HepG2 (cell line): Measurements from ENCODE around the gene TM6SF1. TPM values are rescaled to one million over a fixed set of nuclear protein-coding genes. Genes with fewer than 3 reads are reported as not detected.

Experiments
- ATAC-seq: fragments of 200-7000 bp; cut with Tn5 transposase; 3 replicates; pipeline ENCODE4 v1.9.1; 2020; ENCODE audit warnings: mild to moderate bottlenecking, moderate library complexity
- BruUV-seq: library from RNA; stranded (reverse); fragments of 400-500 nt; replicated peaks from 2 replicates; lab custom pipeline; 2021; lab: Mats Ljungman, UMichigan
- CTCF ChIA-PET: fragments of 300-600 bp; formaldehyde crosslinking; extraction: SDS; loops from one replicate; lab custom pipeline; 2021; ENCODE audit warnings: low total read pairs, inconsistent platforms, low intra/inter-chr PET ratio; lab: Yijun Ruan, JAX
- POLR2A ChIA-PET: fragments of 350-600 bp; sonication (Branson Sonifier 250); formaldehyde crosslinking; loops from one replicate; lab custom pipeline; 2020; ENCODE audit warnings: antibody characterized with exemption, inconsistent platforms; lab: Yijun Ruan, JAX
- DNase-seq: peaks from one replicate; pipeline ENCODE4 v3.0.0-alpha.2; 2015; ENCODE audit warnings: low spot score
- FAIRE-seq: peaks from 3 replicates; lab custom pipeline; 2011; peaks lifted over from hg19 to GRCh38; lab: Jason Lieb, UNC
- H2AFZ ChIP-seq: one replicate; pipeline ENCODE4 v1.6.1; 2011; ENCODE audit warnings: low read length, inconsistent platforms
- H3K27ac ChIP-seq: fragments of 300-600 bp; 3 replicates; pipeline ENCODE4 v1.8.0; 2011; ENCODE audit warnings: mixed run types, mild to moderate bottlenecking, mixed read lengths, low read length, inconsistent platforms; ENCODE audit not compliant: insufficient read depth; ENCODE audit errors: extremely low read length
- H3K27me3 ChIP-seq, 2 experiments: fragments of 200-600 bp in 1 of 2; 2 replicates in 1 of 2; 3 replicates in 1 of 2; pipeline versions ENCODE4 v1.6.0 to v1.8.0; 2011; ENCODE audit warnings: low read length in 2 of 2, mild to moderate bottlenecking in 2 of 2, moderate library complexity in 2 of 2, inconsistent platforms in 1 of 2; ENCODE audit not compliant: insufficient read depth in 2 of 2, control insufficient read depth in 1 of 2
- H3K36me3 ChIP-seq, 2 experiments: fragments of 200-600 bp in 1 of 2; replicated peaks in 1 of 2; 2 replicates in 1 of 2; 3 replicates in 1 of 2; pipeline versions ENCODE4 v1.5.1 to v1.8.0; 2011; ENCODE audit warnings: low read length in 2 of 2, inconsistent platforms in 1 of 2; ENCODE audit not compliant: insufficient read depth in 2 of 2, control insufficient read depth in 1 of 2
- H3K4me1 ChIP-seq: 2 replicates; pipeline ENCODE4 v1.5.1; 2012; ENCODE audit warnings: low read length, inconsistent platforms; ENCODE audit not compliant: insufficient read depth
- H3K4me2 ChIP-seq: 2 replicates; pipeline ENCODE4 v1.6.0; 2011; ENCODE audit warnings: low read depth, low read length, inconsistent platforms
- H3K4me3 ChIP-seq, 3 experiments: fragments of 200-600 bp in 1 of 3; sonication (generic), shearing (Covaris generic) in 1 of 3; replicated peaks in 1 of 3; 2 replicates each; pipeline ENCODE4 v1.5.1; 2011 to 2016; ENCODE audit warnings: low read length in 3 of 3, inconsistent platforms in 2 of 3, low read depth in 2 of 3, mild to moderate bottlenecking in 2 of 3, control low read depth in 1 of 3, mixed read lengths in 1 of 3; ENCODE audit not compliant: insufficient read depth in 1 of 3
- H3K79me2 ChIP-seq: one replicate; pipeline ENCODE4 v1.6.1; 2011; ENCODE audit warnings: low read length, inconsistent platforms; ENCODE audit not compliant: insufficient read depth
- H3K9ac ChIP-seq: 2 replicates; pipeline ENCODE4 v1.6.0; 2011; ENCODE audit warnings: mild to moderate bottlenecking, low read depth, low read length, inconsistent platforms; ENCODE audit not compliant: insufficient read depth
- H3K9me3 ChIP-seq: 2 replicates; pipeline ENCODE4 v1.5.1; 2012; ENCODE audit warnings: mild to moderate bottlenecking, low read length
- H4K20me1 ChIP-seq: 2 replicates; pipeline ENCODE4 v1.6.0; 2011; ENCODE audit warnings: inconsistent platforms, mild to moderate bottlenecking, low read length, moderate library complexity; ENCODE audit not compliant: insufficient read depth
- DPF2 ChIP-seq: sonication (generic); formaldehyde crosslinking; IDR thresholded peaks from 2 replicates; pipeline ENCODE4 v1.4.0; 2020; ENCODE audit warnings: mild to moderate bottlenecking, low read depth, missing genetic modification reagents, borderline replicate concordance
- HNRNPH1 ChIP-seq: fragments of 200-400 bp; formaldehyde crosslinking; optimal IDR thresholded peaks from 2 replicates; pipeline ENCODE3; 2017; ENCODE audit warnings: mild to moderate bottlenecking, low read depth, low read length
- HOXA7 ChIP-seq: sonication (generic); formaldehyde crosslinking; IDR thresholded peaks from 2 replicates; pipeline ENCODE4 v1.8.1; 2022; ENCODE audit warnings: mild to moderate bottlenecking, missing genetic modification reagents, moderate library complexity
- KLF16 ChIP-seq, 2 experiments: sonication (generic) in 1 of 2; formaldehyde crosslinking in 1 of 2; IDR thresholded peaks; 2 replicates each; pipeline versions ENCODE4 v1.6.1 to v1.8.0; 2016 to 2023; ENCODE audit warnings: missing genetic modification reagents in 2 of 2, missing compliant biosample characterization in 1 of 2
- NAIF1 ChIP-seq: sonication (generic); formaldehyde crosslinking; IDR thresholded peaks from 2 replicates; pipeline ENCODE4 v1.5.0; 2020; ENCODE audit warnings: mild to moderate bottlenecking, missing genetic modification reagents, borderline replicate concordance
- NCOA2 ChIP-seq: sonication (generic); formaldehyde crosslinking; IDR thresholded peaks from 2 replicates; pipeline ENCODE4 v1.8.0; 2022; ENCODE audit warnings: inconsistent platforms
- PRMT3 ChIP-seq: sonication (generic); formaldehyde crosslinking; IDR thresholded peaks from 2 replicates; pipeline ENCODE4 v1.8.1; 2022; ENCODE audit warnings: low read depth, mild to moderate bottlenecking, moderate library complexity, missing genetic modification reagents, borderline replicate concordance
- RAD51 ChIP-seq: fragments of 450-650 bp; IDR thresholded peaks from 2 replicates; pipeline ENCODE4 v1.6.1; 2016; ENCODE audit warnings: borderline replicate concordance
- SCMH1 ChIP-seq: sonication (generic); formaldehyde crosslinking; IDR thresholded peaks from 2 replicates; pipeline ENCODE4 v1.9.0; 2021; ENCODE audit warnings: missing genetic modification reagents, mild to moderate bottlenecking, borderline replicate concordance
- SRF ChIP-seq: IDR thresholded peaks from 2 replicates; pipeline ENCODE4 v1.6.1; 2011; ENCODE audit warnings: mild to moderate bottlenecking, low read depth, low read length, moderate library complexity
- TCF7 ChIP-seq: sonication (generic); IDR thresholded peaks from 2 replicates; pipeline ENCODE4 v1.6.1; 2016; ENCODE audit warnings: antibody characterized with exemption, low read depth
- ZNF274 ChIP-seq: sonication (generic); formaldehyde crosslinking; IDR thresholded peaks from 2 replicates; pipeline ENCODE4 v1.5.1; 2020; ENCODE audit warnings: mild to moderate bottlenecking, missing genetic modification reagents
- ZNF567 ChIP-seq: sonication (generic); formaldehyde crosslinking; IDR thresholded peaks from 2 replicates; pipeline ENCODE4 v1.8.1; 2023; ENCODE audit warnings: mild to moderate bottlenecking, missing genetic modification reagents, borderline replicate concordance
- ZSCAN21 ChIP-seq: sonication (generic); formaldehyde crosslinking; IDR thresholded peaks from 2 replicates; pipeline ENCODE4 v1.8.0; 2022; ENCODE audit warnings: mild to moderate bottlenecking, missing genetic modification reagents, moderate library complexity, borderline replicate concordance
- WGBS: methylation state at CpG from one replicate; pipeline ENCODE4 v1.1.6; 2017; ENCODE audit warnings: low lambda C conversion rate; 5-methylcytosine and 5-hydroxymethylcytosine counted together
- in situ Hi-C: cut with HindIII; loops from 2 replicates; pipeline ENCODE4 v1.10.0; 2017; ENCODE audit warnings: low pct_unique_long_range_greater_than_20kb; ENCODE audit not compliant: extremely low pct_ligation_motif_present
- intact Hi-C: fragments of 100-400 bp; cut with micrococcal nuclease; formaldehyde crosslinking; loops from one replicate; pipeline ENCODE4 v1.10.0; 2022; ENCODE audit not compliant: unreplicated experiment
- polyA plus RNA-seq, 8 experiments: library from polyadenylated mRNA; depleted of rRNA in 3 of 8; stranded (reverse) in 7 of 8; unstranded in 1 of 8; fragments of >200 nt; fragmentation: Illumina TruSeq in 4 of 8; extraction: Trizol in 4 of 8; gene quantifications; 2 replicates each; pipeline versions ENCODE4 v1.2.1 to v1.2.3, GENCODE V29; 2011 to 2016; ENCODE audit warnings: low read depth in 4 of 8, missing spikeins in 1 of 8, mixed read lengths in 1 of 8; ENCODE audit not compliant: insufficient read depth in 1 of 8
- total RNA-seq, 5 experiments: library from RNA; depleted of rRNA; stranded (reverse); fragments of >200 nt; fragmentation: Illumina TruSeq; extraction: Trizol; gene quantifications; 2 replicates each; pipeline ENCODE4 v1.2.3, GENCODE V29; 2016; ENCODE audit warnings: low read depth in 1 of 5
- TF ChIP-seq, protein P1 (sequence below): IDR thresholded peaks from 2 replicates; pipeline ENCODE4 v1.6.1; 2016; ENCODE audit warnings: missing genetic modification reagents, missing compliant biosample characterization
- TF ChIP-seq, protein P2 (sequence below): sonication (generic); formaldehyde crosslinking; IDR thresholded peaks from 2 replicates; pipeline ENCODE4 v1.5.1; 2020; ENCODE audit warnings: mild to moderate bottlenecking, missing genetic modification reagents, moderate library complexity

TM6SF1 gene
- total and polyA plus RNA-seq, 2 of the 13 experiments (the other 11 are each of a cell fraction or from before 2014, with no cell fraction given), result not detected

DNA sequence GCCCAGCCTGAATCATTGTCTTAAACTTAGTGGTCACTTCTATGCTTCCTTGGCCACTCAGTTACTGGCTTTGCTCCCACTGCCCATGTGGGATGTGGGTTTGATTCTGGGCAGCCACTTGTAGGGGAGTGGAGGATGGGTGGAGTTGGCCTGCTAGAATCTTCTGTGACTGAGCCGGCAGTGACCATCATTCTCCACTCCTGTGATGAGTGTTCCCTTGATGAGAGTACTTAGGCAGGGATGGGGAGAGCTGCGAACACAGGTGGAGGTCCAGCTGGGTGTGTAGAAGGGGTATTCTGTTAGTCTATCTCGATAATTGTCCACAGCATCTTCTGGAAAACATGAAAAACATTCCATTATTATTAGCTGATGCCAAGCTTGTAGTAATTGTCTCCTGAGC, 8.0 kb downstream of the TM6SF1 start:
- WGBS, result 0% methylated on average over 3 of the region's 3 CpGs

DNA sequence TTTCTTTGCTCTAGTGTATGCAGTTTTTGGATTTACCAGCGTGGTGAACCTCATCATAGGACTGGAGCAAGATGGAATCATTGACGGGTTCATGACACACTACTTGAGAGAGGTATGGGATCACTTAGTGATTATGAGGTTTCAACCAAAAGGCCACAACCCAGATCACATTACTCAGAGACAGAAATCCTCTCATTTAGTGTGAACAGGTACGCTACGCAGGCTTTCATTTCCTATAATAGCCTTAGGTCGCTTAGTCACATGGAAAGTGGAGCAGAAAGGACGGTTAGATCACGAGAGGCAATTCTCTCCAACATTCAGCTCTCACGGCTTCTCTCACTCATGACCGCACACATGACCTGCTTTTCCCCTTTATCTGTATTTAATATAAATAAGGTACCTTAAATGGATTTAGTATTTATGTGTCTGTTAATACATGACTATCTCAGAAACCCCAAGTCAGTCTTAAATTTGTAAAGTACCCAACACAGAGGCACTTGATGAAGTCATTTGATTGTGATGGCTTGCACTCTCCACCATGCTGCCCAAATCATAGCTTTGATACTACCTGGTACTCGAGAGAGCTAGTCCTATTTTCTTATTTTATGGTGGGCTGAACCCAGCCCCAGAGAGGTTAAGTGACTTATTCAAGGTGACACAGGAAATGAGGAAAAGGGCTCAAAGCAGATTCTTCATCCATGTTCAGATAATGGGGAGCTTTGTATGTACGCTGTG, 8.6 kb downstream of the TM6SF1 start:
- Histone ChIP-seq H3K4me1 (no peaks in the 10 kb centered on the region), H3K4me3 (no peak overlapping the region), H3K9me3 (no peaks in the 10 kb centered on the region), H3K36me3 (no peaks in the 10 kb centered on the region), H2AFZ (no peak overlapping the region), H3K27ac (no peak overlapping the region), H3K27me3 (peaks cover 2 to 44% of the 10 kb centered on the region in 2 experiments; a peak in 3 of 5 replicates), H3K79me2 (no peaks in the 10 kb centered on the region), H3K4me2 (no peak overlapping the region), H3K9ac (no peak overlapping the region), H4K20me1 (no peaks in the 10 kb centered on the region)
- no peak for ATAC-seq
- FAIRE-seq, result no peak
- intact Hi-C loops, result no loop called here
- DNase-seq, result no peak
- POLR2A ChIA-PET, result no interaction called here
- in situ Hi-C loops, result no loop called here
- WGBS, result 16% methylated on average over 11 of the region's 11 CpGs
- CTCF ChIA-PET, result no interaction called here
- no TSS peak for BruUV-seq
- no peak for TF ChIP-seq DPF2
- TF ChIP-seq, protein P1, sequence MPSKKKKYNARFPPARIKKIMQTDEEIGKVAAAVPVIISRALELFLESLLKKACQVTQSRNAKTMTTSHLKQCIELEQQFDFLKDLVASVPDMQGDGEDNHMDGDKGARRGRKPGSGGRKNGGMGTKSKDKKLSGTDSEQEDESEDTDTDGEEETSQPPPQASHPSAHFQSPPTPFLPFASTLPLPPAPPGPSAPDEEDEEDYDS (CRISPR knock-in tag), result no peak
- TF ChIP-seq ZSCAN21, result no peak
- TF ChIP-seq SRF, result no peak
- TF ChIP-seq, protein P2, sequence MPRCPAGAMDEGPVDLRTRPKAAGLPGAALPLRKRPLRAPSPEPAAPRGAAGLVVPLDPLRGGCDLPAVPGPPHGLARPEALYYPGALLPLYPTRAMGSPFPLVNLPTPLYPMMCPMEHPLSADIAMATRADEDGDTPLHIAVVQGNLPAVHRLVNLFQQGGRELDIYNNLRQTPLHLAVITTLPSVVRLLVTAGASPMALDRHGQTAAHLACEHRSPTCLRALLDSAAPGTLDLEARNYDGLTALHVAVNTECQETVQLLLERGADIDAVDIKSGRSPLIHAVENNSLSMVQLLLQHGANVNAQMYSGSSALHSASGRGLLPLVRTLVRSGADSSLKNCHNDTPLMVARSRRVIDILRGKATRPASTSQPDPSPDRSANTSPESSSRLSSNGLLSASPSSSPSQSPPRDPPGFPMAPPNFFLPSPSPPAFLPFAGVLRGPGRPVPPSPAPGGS (CRISPR knock-in tag), result no peak
- TF ChIP-seq NCOA2 (CRISPR knock-in tag), result no peak
- TF ChIP-seq SCMH1, result no peak
- TF ChIP-seq NAIF1 (CRISPR knock-in tag), result no peak
- TF ChIP-seq ZNF567 (CRISPR knock-in tag), result no peak
- no peak for TF ChIP-seq KLF16 (CRISPR knock-in tag; IDR thresholded peaks at IDR 0.05)
- no peak for TF ChIP-seq TCF7
- TF ChIP-seq PRMT3 (CRISPR knock-in tag), result no peak

More for the DNA sequence above, 8.0 kb downstream of the TM6SF1 start:
- ATAC-seq (no peak), FAIRE-seq (no peak), DNase-seq (no peak)
- H3K4me1 ChIP-seq, result no peaks in the 10 kb centered on the region
- H3K36me3 ChIP-seq, result no peaks in the 10 kb centered on the region
- POLR2A ChIA-PET, result no interaction called here
- no peaks in the 10 kb centered on the region for H4K20me1 ChIP-seq
- H2AFZ ChIP-seq, result no peak overlapping the region
- H3K79me2 ChIP-seq, result no peaks in the 10 kb centered on the region
- no TSS peak for BruUV-seq
- no peak overlapping the region for H3K9ac ChIP-seq
- TF ChIP-seq ZNF274 (CRISPR knock-in tag) (no peak), HNRNPH1 (no peak), RAD51 (no peak), HOXA7 (no peak)
- intact Hi-C loops (no loop called here), in situ Hi-C loops (no loop called here)
- CTCF ChIA-PET, result no interaction called here
- no peak overlapping the region for H3K4me2 ChIP-seq
- H3K27me3 ChIP-seq, result peaks cover 2 to 46% of the 10 kb centered on the region in 2 experiments; a peak in 3 of 5 replicates
- no peak overlapping the region for H3K27ac ChIP-seq
- no peaks in the 10 kb centered on the region for H3K9me3 ChIP-seq
- H3K4me3 ChIP-seq, result no peak overlapping the region
